Upper lobe of left lung (tissue), 4 donors: Measurements from ENCODE around the gene NKIRAS2.

Experiments
- EP300 ChIP-seq, 4 donors: sonication (generic); formaldehyde crosslinking; IDR thresholded peaks; one replicate each; pipeline ENCODE4 v1.5.1; 2017; ENCODE audit warnings: antibody characterized with exemption in 4 of 4, control low read depth in 2 of 4
- POLR2A ChIP-seq, 4 donors: fragments of 450-650 bp; IDR thresholded peaks; one replicate each; pipeline ENCODE4 v1.5.1; 2016 to 2017; ENCODE audit warnings: antibody characterized with exemption in 4 of 4, mild to moderate bottlenecking in 2 of 4
- TF ChIP-seq, protein P1 (sequence below), 6 experiments: fragments of 450-650 bp in 4 of 6; fragments of 200-600 bp in 2 of 6; sonication (generic) in 2 of 6; IDR thresholded peaks; one replicate each; pipeline ENCODE4 v1.5.1; 2016 to 2019; ENCODE audit warnings: antibody characterized with exemption in 6 of 6

GRCh38 chr17:42041619-42042018, 21.7 kb downstream of the NKIRAS2 start:
- TF ChIP-seq, protein P1, sequence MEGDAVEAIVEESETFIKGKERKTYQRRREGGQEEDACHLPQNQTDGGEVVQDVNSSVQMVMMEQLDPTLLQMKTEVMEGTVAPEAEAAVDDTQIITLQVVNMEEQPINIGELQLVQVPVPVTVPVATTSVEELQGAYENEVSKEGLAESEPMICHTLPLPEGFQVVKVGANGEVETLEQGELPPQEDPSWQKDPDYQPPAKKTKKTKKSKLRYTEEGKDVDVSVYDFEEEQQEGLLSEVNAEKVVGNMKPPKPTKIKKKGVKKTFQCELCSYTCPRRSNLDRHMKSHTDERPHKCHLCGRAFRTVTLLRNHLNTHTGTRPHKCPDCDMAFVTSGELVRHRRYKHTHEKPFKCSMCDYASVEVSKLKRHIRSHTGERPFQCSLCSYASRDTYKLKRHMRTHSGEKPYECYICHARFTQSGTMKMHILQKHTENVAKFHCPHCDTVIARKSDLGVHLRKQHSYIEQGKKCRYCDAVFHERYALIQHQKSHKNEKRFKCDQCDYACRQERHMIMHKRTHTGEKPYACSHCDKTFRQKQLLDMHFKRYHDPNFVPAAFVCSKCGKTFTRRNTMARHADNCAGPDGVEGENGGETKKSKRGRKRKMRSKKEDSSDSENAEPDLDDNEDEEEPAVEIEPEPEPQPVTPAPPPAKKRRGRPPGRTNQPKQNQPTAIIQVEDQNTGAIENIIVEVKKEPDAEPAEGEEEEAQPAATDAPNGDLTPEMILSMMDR (IDR thresholded peaks at IDR 0.05) = no peak
- TF ChIP-seq POLR2A (IDR thresholded peaks at IDR 0.05) = no peak
- TF ChIP-seq EP300 (IDR thresholded peaks at IDR 0.05) = no peak
